Activated naive CD4-positive, alpha-beta T cell treated with Interleukin-2 at 50 U/mL for 16 hours (primary cell): ENCODE measurements around the gene UGCG.
"Not testable (repeated sequence)": the region's sequence is repeated elsewhere in the genome, so short reads cannot be mapped to it uniquely, and the experiment has no call there.

Source experiments
- DNase-seq: peaks from one replicate; pipeline ENCODE4 v3.0.0-alpha.2; 2020

The UGCG gene

DNA sequence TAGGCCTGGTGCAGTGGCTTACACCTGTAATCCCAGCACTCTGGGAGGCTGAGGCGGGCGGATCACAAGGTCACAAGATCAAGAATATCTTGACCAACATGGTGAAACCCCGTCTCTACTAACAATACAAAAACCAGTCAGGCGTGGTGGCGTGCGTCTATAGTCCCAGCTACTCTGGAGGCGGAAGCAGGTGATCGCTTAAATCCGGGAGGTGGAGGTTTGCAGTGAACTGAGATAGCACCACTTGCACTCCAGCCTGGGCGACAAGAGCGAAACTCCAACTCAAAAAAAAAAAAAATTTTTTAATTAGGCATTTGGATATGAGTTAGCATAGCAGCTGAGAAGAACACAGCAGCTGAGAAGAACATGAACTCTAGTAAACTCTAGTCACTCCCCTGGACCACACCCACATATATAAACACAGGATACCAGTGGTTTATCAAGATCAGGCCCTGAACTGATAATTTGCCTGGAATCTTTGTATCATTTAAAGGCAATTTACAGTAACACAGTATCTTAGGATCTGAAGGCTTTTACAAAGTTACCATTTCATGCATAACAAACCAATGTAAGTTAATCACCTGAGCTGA is 4.6 kb upstream of the UGCG start:
- DNase-seq: no peak

DNA sequence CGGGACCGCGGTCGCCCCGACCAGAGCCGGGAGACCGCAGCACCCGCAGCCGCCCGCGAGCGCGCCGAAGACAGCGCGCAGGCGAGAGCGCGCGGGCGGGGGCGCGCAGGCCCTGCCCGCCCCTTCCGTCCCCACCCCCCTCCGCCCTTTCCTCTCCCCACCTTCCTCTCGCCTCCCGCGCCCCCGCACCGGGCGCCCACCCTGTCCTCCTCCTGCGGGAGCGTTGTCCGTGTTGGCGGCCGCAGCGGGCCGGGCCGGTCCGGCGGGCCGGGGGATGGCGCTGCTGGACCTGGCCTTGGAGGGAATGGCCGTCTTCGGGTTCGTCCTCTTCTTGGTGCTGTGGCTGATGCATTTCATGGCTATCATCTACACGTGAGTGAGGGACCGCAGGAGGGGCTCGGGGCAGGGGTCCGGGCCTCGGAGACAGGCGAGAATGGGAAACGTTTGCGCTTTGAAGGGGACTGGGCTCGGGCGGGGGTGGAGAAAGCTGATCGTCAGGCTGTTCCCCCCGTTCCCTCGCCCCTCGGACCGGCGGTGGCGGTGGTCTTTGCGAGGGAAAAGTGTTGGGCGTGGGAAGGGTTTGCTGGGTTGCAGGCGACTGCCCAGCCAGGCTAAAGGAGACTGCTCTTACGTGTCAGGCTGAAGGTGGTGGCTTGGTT is 457 bp downstream of the UGCG start:
- peak; percentile 28 for DNase-seq

GRCh38 chr9:111897601-111898137 is 1.1 kb downstream of the UGCG start:
- no peak for DNase-seq

DNA sequence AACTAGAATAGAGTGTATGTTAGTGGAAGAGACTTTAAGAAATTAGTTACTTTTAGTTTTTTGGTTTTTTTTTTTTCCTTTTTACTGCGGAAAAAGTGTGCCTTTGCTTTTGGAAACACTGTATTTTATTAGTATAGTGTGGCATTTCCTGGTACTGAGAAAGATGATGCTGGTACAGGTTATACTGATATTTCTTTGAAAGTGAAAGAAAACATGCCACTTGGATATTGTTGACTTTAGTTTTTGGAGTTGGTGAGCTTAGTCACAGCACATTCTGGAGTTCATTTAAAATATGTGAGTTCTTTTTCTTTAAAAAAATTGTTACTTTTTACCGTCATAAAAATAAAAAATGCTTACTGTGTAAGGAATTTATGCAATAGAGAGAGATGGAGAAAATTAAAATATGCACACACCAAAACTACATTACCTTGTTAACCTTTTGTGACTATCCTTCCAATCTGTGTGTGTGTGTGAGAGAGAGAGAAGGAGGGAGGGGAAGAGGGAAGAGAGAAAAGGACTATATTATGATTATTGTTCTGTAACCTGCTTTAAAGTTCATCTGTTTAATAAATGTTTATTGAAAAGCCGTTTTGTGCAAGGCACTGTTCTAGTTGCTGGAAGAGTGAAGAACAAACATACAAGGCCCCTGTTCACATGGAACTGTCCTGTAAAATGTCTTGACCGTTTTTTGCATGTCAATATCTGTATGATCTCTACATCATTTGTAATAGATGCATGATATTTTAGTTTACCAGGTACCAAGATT is 1.9 kb downstream of the UGCG start:
- DNase-seq: no peak

DNA sequence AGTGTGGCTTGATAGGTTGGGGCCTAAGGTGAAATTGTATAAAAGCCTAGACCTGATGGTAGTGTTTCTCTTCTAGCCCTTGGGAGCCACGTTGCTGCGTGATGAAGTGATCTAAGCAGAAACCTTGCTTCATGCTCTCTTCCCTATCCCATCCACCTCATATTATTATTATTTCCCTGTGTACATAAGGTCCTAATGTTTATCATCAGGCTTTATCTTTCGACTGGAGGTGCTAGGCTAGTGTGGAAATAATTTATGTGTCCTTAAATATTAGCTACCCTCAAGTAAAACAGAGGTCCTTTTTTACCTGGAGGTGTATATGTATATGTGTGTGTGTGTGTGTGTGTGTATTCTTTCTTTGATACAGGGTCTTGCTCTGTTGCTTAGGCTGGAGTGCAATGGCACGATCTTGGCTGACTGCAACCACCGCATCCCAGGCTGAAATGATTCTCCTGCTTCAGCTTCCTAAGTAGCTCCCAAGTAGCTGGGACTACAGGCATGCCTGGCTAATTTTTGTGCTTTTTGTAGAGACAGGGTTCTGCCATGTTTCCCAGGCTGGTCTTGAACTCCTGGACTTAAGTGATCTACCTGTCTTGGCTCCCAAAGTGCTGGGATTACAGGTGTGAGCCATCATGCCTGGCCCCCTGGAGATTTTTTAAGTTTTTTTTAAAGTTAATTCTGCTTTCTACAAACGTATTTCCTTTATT is 3.7 kb downstream of the UGCG start:
- no peak for DNase-seq

- DNase-seq: no peak
These were observed 4.4 kb downstream of the UGCG start for GRCh38 chr9:111900858-111901612.

GRCh38 chr9:111902391-111903139 is 6.0 kb downstream of the UGCG start:
- DNase-seq: no peak

DNA sequence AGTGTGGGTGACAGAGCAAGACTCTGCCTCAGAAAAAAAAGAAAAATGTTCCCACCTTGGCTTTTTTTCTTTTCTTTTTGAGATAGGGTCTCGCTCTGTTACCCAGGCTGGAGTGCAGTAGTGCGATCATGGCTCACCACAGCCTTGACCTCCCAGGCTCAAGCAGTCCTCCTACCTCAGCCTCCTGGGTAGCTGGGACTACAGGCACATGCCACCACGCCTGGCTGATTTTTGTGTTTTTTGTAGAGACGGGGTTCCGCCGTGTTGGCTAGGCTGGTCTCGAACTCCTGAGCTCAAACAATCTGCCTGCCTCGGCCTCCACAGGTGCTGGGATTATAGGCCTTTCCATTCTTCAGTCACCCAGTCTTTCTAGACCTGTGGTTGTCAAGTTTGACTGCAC is 6.9 kb downstream of the UGCG start:
- not testable (repeated sequence) for DNase-seq

GRCh38 chr9:111904026-111904425 is 7.4 kb downstream of the UGCG start:
- no peak for DNase-seq

- no peak for DNase-seq
These were observed 8.3 kb downstream of the UGCG start for GRCh38 chr9:111904891-111905291.

GRCh38 chr9:111907147-111907546 is 10.5 kb downstream of the UGCG start:
- DNase-seq: no peak

- DNase-seq: no peak
These were observed 12.8 kb downstream of the UGCG start for GRCh38 chr9:111909444-111909843.

- DNase-seq: peak; percentile 20
These were observed 13.8 kb downstream of the UGCG start for GRCh38 chr9:111910428-111910827.

DNA sequence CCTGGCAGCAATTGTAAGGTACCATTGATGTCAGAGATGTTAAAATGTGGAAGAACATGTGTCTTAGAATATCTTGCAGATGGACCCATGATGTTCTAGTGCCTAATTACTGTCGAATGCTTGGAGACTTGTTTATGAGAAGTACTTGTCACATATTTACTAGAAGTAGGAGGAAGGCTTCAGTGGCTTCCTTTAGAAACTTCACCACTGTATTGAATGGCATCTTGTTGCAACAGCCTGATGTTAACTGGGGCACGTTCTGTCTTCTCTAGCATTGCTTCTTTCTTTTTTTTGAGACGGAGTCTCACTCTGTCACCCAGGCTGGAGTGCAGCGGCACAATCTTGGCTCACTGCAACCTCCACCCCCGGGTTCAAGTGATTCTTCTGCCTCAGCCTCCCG is 16.5 kb downstream of the UGCG start:
- no peak for DNase-seq

- DNase-seq: no peak
These were observed 18.3 kb downstream of the UGCG start for GRCh38 chr9:111914749-111915424.

DNA sequence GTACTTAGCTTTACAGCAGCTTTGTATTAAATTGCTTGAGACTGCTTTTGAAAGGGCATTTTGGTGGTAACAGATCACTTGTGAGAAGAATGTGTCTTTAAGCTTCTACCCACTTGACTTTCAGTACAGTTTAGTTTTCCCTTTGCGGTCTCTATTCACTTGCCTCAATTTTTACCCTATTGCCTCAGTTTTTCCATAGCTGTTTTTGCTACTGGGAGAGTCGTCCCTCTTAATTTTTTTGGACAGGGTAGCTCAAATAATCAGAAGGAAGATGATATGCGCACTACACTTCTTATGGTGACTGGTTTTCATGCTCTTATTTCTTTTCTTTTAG is 18.8 kb downstream of the UGCG start:
- no peak for DNase-seq

DNA sequence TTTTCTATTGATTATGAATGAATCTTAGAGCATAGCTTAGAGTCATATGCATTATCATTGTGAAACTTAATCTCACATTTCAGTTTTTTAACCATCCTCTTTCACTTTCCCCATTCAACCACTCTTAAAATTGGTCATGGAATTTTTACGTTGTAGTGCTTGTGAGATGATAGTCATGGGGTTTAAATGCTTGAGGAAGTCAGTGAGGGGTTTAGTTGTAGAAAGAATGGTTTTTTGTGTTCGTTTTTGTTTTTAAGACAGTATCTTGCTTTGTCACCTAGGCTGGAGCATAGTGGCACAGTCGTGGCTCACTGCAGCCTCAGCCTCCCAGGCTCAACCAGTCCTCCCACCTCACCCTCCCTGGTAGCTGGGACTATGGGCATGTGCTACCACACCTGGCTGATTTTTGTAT is 19.6 kb downstream of the UGCG start:
- peak; percentile 47 for DNase-seq

- no peak for DNase-seq
These were observed 20.6 kb downstream of the UGCG start for GRCh38 chr9:111917201-111917600.

GRCh38 chr9:111917980-111918379 is 21.4 kb downstream of the UGCG start:
- no peak for DNase-seq

DNA sequence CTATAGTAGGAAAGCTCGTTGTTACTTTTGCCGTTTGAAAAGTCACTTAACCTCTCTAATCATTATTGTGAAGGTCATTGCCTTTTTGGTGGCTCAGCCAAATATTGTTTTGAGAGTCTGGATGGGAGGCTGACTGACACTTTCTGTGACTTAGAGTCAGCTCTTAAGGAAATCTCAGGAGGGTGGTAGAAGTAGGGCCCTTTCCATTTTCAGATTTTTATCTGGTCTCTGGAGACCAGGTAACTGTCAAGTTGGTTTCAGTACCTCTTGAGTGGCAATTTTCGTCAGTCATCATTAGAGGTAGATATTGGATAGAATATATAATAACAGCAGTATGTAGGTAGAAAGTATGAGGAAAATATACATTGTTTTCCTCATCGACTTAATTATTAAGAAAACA is 23.3 kb downstream of the UGCG start:
- no peak for DNase-seq

GRCh38 chr9:111920531-111920930 is 23.9 kb downstream of the UGCG start:
- no peak for DNase-seq
